GM12891 (cell line): Measurements from ENCODE around the gene TEAD1.

Experiments
- PAX5 ChIP-seq: IDR thresholded peaks from 2 replicates; pipeline ENCODE4 v1.6.1; 2011; ENCODE audit warnings: low read length, moderate library complexity, mild to moderate bottlenecking; ENCODE audit not compliant: insufficient read depth, severe bottlenecking
- POLR2A ChIP-seq: IDR thresholded peaks from 2 replicates; pipeline ENCODE4 v1.6.1; 2011; ENCODE audit warnings: low read depth, low read length, control low read depth

GRCh38 chr11:12808519-12808918 lies 134.3 kb downstream of the TEAD1 start:
- no peak for TF ChIP-seq POLR2A
- TF ChIP-seq PAX5: no peak
